ENCODE results near the gene WDR5. TPM values are rescaled to one million over a fixed set of nuclear protein-coding genes. Genes with fewer than 3 reads are reported as not detected.

The WDR5 gene
- total and polyA plus RNA-seq, 2 experiments from 2014 or later: 37.0 to 56.6 TPM

- TF ChIP-seq ZNF462 (CRISPR knock-in tag; IDR thresholded peaks at IDR 0.05): no peak
- no peak for TF ChIP-seq CREB1 (CRISPR knock-in tag; IDR thresholded peaks at IDR 0.05; ENCODE audit: low read depth)
- TF ChIP-seq EZH2 (IDR thresholded peaks at IDR 0.05; ENCODE audit: low read depth, unreplicated experiment): no peak
Observed at GRCh38 chr9:134177624-134178393, 41.9 kb downstream of the WDR5 start (continued).

- Histone ChIP-seq H3F3A (replicated peaks; ENCODE audit: low read depth) (no peaks in the 10 kb centered on the region), H3K36me3 (ENCODE audit: insufficient read depth) (no peaks in the 10 kb centered on the region), H3K27me3 (ENCODE audit: insufficient read depth) (no peaks in the 10 kb centered on the region), H3K9me2 (ENCODE audit: insufficient read depth) (no peaks in the 10 kb centered on the region), H3K4me1 (ENCODE audit: insufficient read depth) (no peaks in the 10 kb centered on the region), H3K79me2 (replicated peaks; ENCODE audit: insufficient read depth) (no peaks in the 10 kb centered on the region), H3K4me3 (no peak overlapping the region), H3K27ac (ENCODE audit: low read depth) (no peak overlapping the region), H2AFZ (no peak overlapping the region), H4K20me1 (replicated peaks; ENCODE audit: insufficient read depth) (no peaks in the 10 kb centered on the region), H3K4me2 (no peak overlapping the region)
- Mint-ChIP-seq H3K27me3 (ENCODE audit: insufficient read depth, low read depth, poor library complexity) (peaks cover 16% of the 10 kb centered on the region), H3K4me3 (no peak overlapping the region), H3K27ac (no peak overlapping the region), H3K36me3 (ENCODE audit: low read depth) (peaks cover 6% of the 10 kb centered on the region), H3K9me3 (peaks cover 8% of the 10 kb centered on the region), H3K4me1 (peaks cover 2% of the 10 kb centered on the region; the same call in 2 of the 3 replicates)
- DNase-seq (ENCODE audit: low spot score): no peak
- ATAC-seq: no peak
- TF ChIP-seq ZNF462 (CRISPR knock-in tag; IDR thresholded peaks at IDR 0.05) (no peak), CTCF (conservative IDR thresholded peaks at IDR 0.05; ENCODE audit: low read depth in 2 of 2) (no peak), JUNB (IDR thresholded peaks at IDR 0.05; ENCODE audit: unreplicated experiment) (no peak), ZNF331 (CRISPR knock-in tag; IDR thresholded peaks at IDR 0.05; ENCODE audit: low read depth) (no peak), STAT1 (IDR thresholded peaks at IDR 0.05; ENCODE audit: unreplicated experiment) (no peak)
Observed at GRCh38 chr9:134178394-134178767, 42.5 kb downstream of the WDR5 start.
